Colonic mucosa (tissue), 4 donors: ENCODE results near the gene KRIT1. TPM values are rescaled to one million over a fixed set of nuclear protein-coding genes. Genes with fewer than 3 reads are reported as not detected.

Experiments used
- DNase-seq: peaks from one replicate; pipeline ENCODE4 v3.0.0-alpha.2; 2020
- H3K27ac ChIP-seq: fragments of 200-600 bp; one replicate; pipeline ENCODE4 v1.8.0; 2021
- H3K27me3 ChIP-seq: fragments of 200-600 bp; one replicate; pipeline ENCODE4 v1.8.0; 2021
- H3K36me3 ChIP-seq: fragments of 200-600 bp; one replicate; pipeline ENCODE4 v1.8.0; 2021
- H3K4me1 ChIP-seq: fragments of 200-600 bp; one replicate; pipeline ENCODE4 v1.8.0; 2021; ENCODE audit warnings: mild to moderate bottlenecking
- H3K4me3 ChIP-seq: fragments of 200-600 bp; one replicate; pipeline ENCODE4 v1.8.0; 2021
- H3K9ac ChIP-seq, 2 donors: one replicate each; pipeline ENCODE4 v1.7.0; 2013; ENCODE audit warnings: control low read depth in 2 of 2, low read depth in 2 of 2, low read length in 2 of 2
- H3K9me3 ChIP-seq: fragments of 200-600 bp; one replicate; pipeline ENCODE4 v1.8.0; 2021
- CTCF ChIP-seq: fragments of 200-600 bp; IDR thresholded peaks from one replicate; pipeline ENCODE4 v1.8.0; 2022; ENCODE audit warnings: antibody characterized with exemption, mild to moderate bottlenecking
- intact Hi-C: fragments of 100-400 bp; cut with DNase I; formaldehyde crosslinking; loops from one replicate; pipeline ENCODE4 v1.14.1; 2022
- microRNA-seq: library from miRNA; unstranded; fragments of <30 nt; microRNA quantifications from one replicate; pipeline ENCODE4, GENCODE V29; 2019
- total RNA-seq, 2 donors: library from RNA; stranded (reverse); fragmentation: NEBNext Ultra II Directional in 1 of 2; extraction: Animal tissue kit (Norgen Biotek cat#: 25700) in 1 of 2; gene quantifications; one replicate each; pipeline ENCODE4 v1.2.1, GENCODE V29; 2021
- donor health status: healthy.
- donor health status: DM: no; HTN: no; CAD: no.
- donor health status: DM: no; HTN: no; CAD: no.

KRIT1 gene
- total RNA-seq, 2 donors from 2014 or later, result 27.4 to 27.5 TPM

GRCh38 chr7:92158660-92159575, 86.8 kb downstream of the KRIT1 start:
- Histone ChIP-seq H3K9me3 (no peaks in the 10 kb centered on the region), H3K4me3 (no peak overlapping the region), H3K27ac (no peak overlapping the region), H3K4me1 (no peaks in the 10 kb centered on the region), H3K9ac (no peak overlapping the region), H3K27me3 (no peaks in the 10 kb centered on the region), H3K36me3 (no peaks in the 10 kb centered on the region)
- DNase-seq, result no peak
- intact Hi-C loops, result no loop called here
- no peak for TF ChIP-seq CTCF

GRCh38 chr7:92156990-92157389, 88.7 kb downstream of the KRIT1 start:
- Histone ChIP-seq H3K4me3 (no peak overlapping the region), H3K27ac (no peak overlapping the region), H3K27me3 (no peaks in the 10 kb centered on the region), H3K9ac (no peak overlapping the region), H3K36me3 (no peaks in the 10 kb centered on the region), H3K4me1 (no peaks in the 10 kb centered on the region), H3K9me3 (no peaks in the 10 kb centered on the region)
- TF ChIP-seq CTCF, result no peak
- DNase-seq, result no peak
- intact Hi-C loops, result no loop called here

- no peaks in the 10 kb centered on the region for H3K9me3 ChIP-seq
- no peaks in the 10 kb centered on the region for H3K36me3 ChIP-seq
- H3K4me3 ChIP-seq, result no peak overlapping the region
- H3K27me3 ChIP-seq, result no peaks in the 10 kb centered on the region
- TF ChIP-seq CTCF, result no peak
- no peak overlapping the region for H3K27ac ChIP-seq
- H3K9ac ChIP-seq, result no peak overlapping the region
- H3K4me1 ChIP-seq, result no peaks in the 10 kb centered on the region
- no peak for DNase-seq
- intact Hi-C loops, result no loop called here
Observed at GRCh38 chr7:92155108-92155739, 90.5 kb downstream of the KRIT1 start.

GRCh38 chr7:92150450-92151017, 95.2 kb downstream of the KRIT1 start:
- no peaks in the 10 kb centered on the region for H3K9me3 ChIP-seq
- TF ChIP-seq CTCF, result no peak
- no peaks in the 10 kb centered on the region for H3K27me3 ChIP-seq
- intact Hi-C loops, result no loop called here
- no peak for DNase-seq
- H3K36me3 ChIP-seq, result no peaks in the 10 kb centered on the region
- no peak overlapping the region for H3K27ac ChIP-seq
- H3K4me1 ChIP-seq, result no peaks in the 10 kb centered on the region
- H3K9ac ChIP-seq, result no peak overlapping the region
- no peak overlapping the region for H3K4me3 ChIP-seq

- TF ChIP-seq CTCF, result no peak
- no peaks in the 10 kb centered on the region for H3K36me3 ChIP-seq
- no peaks in the 10 kb centered on the region for H3K9me3 ChIP-seq
- no peak overlapping the region for H3K9ac ChIP-seq
- no peak for DNase-seq
- H3K4me1 ChIP-seq, result no peaks in the 10 kb centered on the region
- H3K4me3 ChIP-seq, result no peak overlapping the region
- intact Hi-C loops, result no loop called here
- no peaks in the 10 kb centered on the region for H3K27me3 ChIP-seq
- H3K27ac ChIP-seq, result no peak overlapping the region
Observed at GRCh38 chr7:92149736-92150239, 95.9 kb downstream of the KRIT1 start.

Small RNAs within 50 kb of the gene (microRNA-seq; reads per million reads assigned to microRNA genes)
- not detected for gene MIR1285-1

Other genes with a start within 250 kb of the KRIT1 start
- 100 to 1,000 TPM; 125 to 322 TPM for gene CYP51A1, start 111.4 kb downstream of the KRIT1 start, total RNA-seq
- gene LRRD1, start 66.8 kb downstream of the KRIT1 start, total RNA-seq, result not detected
- gene ANKIB1, start 60 bp upstream of the KRIT1 start, total RNA-seq, result 10 to 100 TPM; 38.9 to 41.5 TPM
- 10 to 100 TPM; 22.9 to 28.8 TPM for gene GATAD1, start 201.6 kb upstream of the KRIT1 start, total RNA-seq
- not detected for gene ERVW-1, start 232.0 kb upstream of the KRIT1 start, total RNA-seq